Right cardiac atrium (tissue), 5 donors: ENCODE results near the gene TBX21. TPM values are rescaled to one million over a fixed set of nuclear protein-coding genes. Genes with fewer than 3 reads are reported as not detected.

Experiments used
- ATAC-seq, 2 donors: fragments of 200-7000 bp; cut with Tn5 transposase; one replicate each; pipeline versions ENCODE4 v1.8.0 to v1.9.1; 2020; ENCODE audit warnings: moderate library complexity in 2 of 2, mild to moderate bottlenecking in 1 of 2
- DNase-seq, 3 donors: peaks; one replicate each; pipeline ENCODE4 v3.0.0-alpha.2; 2020
- H3K27ac ChIP-seq: one replicate; pipeline ENCODE4 v1.5.1; 2013; ENCODE audit warnings: mild to moderate bottlenecking, low read length, control low read depth, moderate library complexity
- H3K27me3 ChIP-seq: one replicate; pipeline ENCODE4 v1.6.1; 2013; ENCODE audit not compliant: control insufficient read depth, insufficient read depth
- H3K4me1 ChIP-seq: one replicate; pipeline ENCODE4 v1.6.1; 2013; ENCODE audit warnings: low read length; ENCODE audit not compliant: control insufficient read depth, insufficient read depth
- H3K4me3 ChIP-seq: one replicate; pipeline ENCODE4 v1.5.1; 2013; ENCODE audit warnings: low read length, control low read depth
- H3K9me3 ChIP-seq: one replicate; pipeline ENCODE4 v1.6.1; 2013; ENCODE audit warnings: low read length; ENCODE audit not compliant: control insufficient read depth
- WGBS: extraction: QIAGEN DNeasy Blood & Tissue Kit; methylation state at CpG from one replicate; pipeline ENCODE4 v1.1.7; 2013; 5-methylcytosine and 5-hydroxymethylcytosine counted together
- intact Hi-C, 4 donors: fragments of 100-400 bp; cut with DNase I; formaldehyde crosslinking; loops; one replicate each; pipeline versions ENCODE4 v1.11.0 to v1.14.0; 2022 to 2023
- polyA plus RNA-seq: library from polyadenylated mRNA; stranded (reverse); fragments of 200-250 nt; gene quantifications from one replicate; pipeline ENCODE4 v1.2.3, GENCODE V29; 2013
- total RNA-seq, 4 donors: library from RNA; stranded (reverse); fragmentation: NEBNext Ultra II Directional; extraction: Animal tissue kit (Norgen Biotek cat#: 25700); gene quantifications; one replicate each; pipeline ENCODE4 v1.2.1, GENCODE V29; 2021
- donor health status: healthy with polysubstance abuse.
- donor health status: DM: no; HTN: yes; CAD: no.
- donor health status: DM: no; HTN: no; CAD: no.
- donor health status: DM: no; HTN: yes; CAD: no; lungs with severe emphysema.
- donor health status: DM: yes; HTN: yes; CAD: no.

The TBX21 gene
- total and polyA plus RNA-seq, 5 donors: 0.14 to 0.60 (median 0.26) TPM; not detected in 1

GRCh38 chr17:47791025-47791424 lies 58.0 kb downstream of the TBX21 start:
- no peak for DNase-seq
- no peak overlapping the region for H3K4me3 ChIP-seq
- intact Hi-C loops: loop anchor here in 2 of 4 donors (10.0 kb wide), 2 partner anchors 86 to 126 kb away; no protein-coding TSS in a partner anchor
- H3K27me3 ChIP-seq: no peaks in the 10 kb centered on the region
- 43% methylated on average over 3 of the region's 3 CpGs for whole genome bisulfite sequencing
- no peaks in the 10 kb centered on the region for H3K9me3 ChIP-seq
- ATAC-seq: no peak
- H3K4me1 ChIP-seq: no peaks in the 10 kb centered on the region
- H3K27ac ChIP-seq: no peak overlapping the region

- no peak for ATAC-seq
- no peak overlapping the region for H3K27ac ChIP-seq
- intact Hi-C loops: loop anchor here in 2 of 4 donors (10.0 kb wide), 2 partner anchors 88 to 128 kb away; no protein-coding TSS in a partner anchor
- no peaks in the 10 kb centered on the region for H3K4me1 ChIP-seq
- WGBS: 68% methylated on average over 1 of the region's 1 CpG
- H3K9me3 ChIP-seq: no peaks in the 10 kb centered on the region
- DNase-seq: no peak
- no peak overlapping the region for H3K4me3 ChIP-seq
- H3K27me3 ChIP-seq: no peaks in the 10 kb centered on the region
These were observed 59.4 kb downstream of the TBX21 start for GRCh38 chr17:47792457-47792856.

GRCh38 chr17:47792979-47793378 lies 59.9 kb downstream of the TBX21 start:
- Histone ChIP-seq H3K4me3 (no peak overlapping the region), H3K9me3 (no peaks in the 10 kb centered on the region), H3K27me3 (no peaks in the 10 kb centered on the region), H3K27ac (no peak overlapping the region), H3K4me1 (no peaks in the 10 kb centered on the region)
- ATAC-seq (no peak), DNase-seq (no peak)
- WGBS: 63% methylated on average over 6 of the region's 6 CpGs
- intact Hi-C loops: loop anchor here in 2 of 4 donors (10.0 kb wide), 2 partner anchors 88 to 128 kb away; no protein-coding TSS in a partner anchor

Other genes with a start within 250 kb of the TBX21 start
- 10 to 100 TPM; 88.9 to 97.6 (median 91.8) TPM for gene NPEPPS, start 202.1 kb upstream of the TBX21 start, total RNA-seq
- 37.8 TPM for gene NPEPPS, start 202.1 kb upstream of the TBX21 start, polyA plus RNA-seq
- 100 to 1,000 TPM; 134 to 175 (median 167) TPM for gene KPNB1, start 83.3 kb upstream of the TBX21 start, total RNA-seq
- 50.0 TPM for gene KPNB1, start 83.3 kb upstream of the TBX21 start, polyA plus RNA-seq
- 10 to 100 TPM; 17.5 to 25.2 (median 21.0) TPM for gene TBKBP1, start 39.1 kb upstream of the TBX21 start, total RNA-seq
- gene TBKBP1, start 39.1 kb upstream of the TBX21 start, polyA plus RNA-seq: 27.0 TPM
- gene OSBPL7, start 88.6 kb downstream of the TBX21 start, total RNA-seq: 10 to 100 TPM in 1 of 4 donors, 1 to 10 TPM in 3; 6.4 to 11.1 (median 8.5) TPM
- 5.3 TPM for gene OSBPL7, start 88.6 kb downstream of the TBX21 start, polyA plus RNA-seq
- gene MRPL10, start 98.3 kb downstream of the TBX21 start, total RNA-seq: 10 to 100 TPM; 37.7 to 52.3 (median 46.6) TPM
- 48.0 TPM for gene MRPL10, start 98.3 kb downstream of the TBX21 start, polyA plus RNA-seq
- gene LRRC46, start 98.4 kb downstream of the TBX21 start, total RNA-seq: under 1 TPM in 3 of 4 donors, not detected in 1; 0.38 to 0.48 (median 0.43) TPM
- gene LRRC46, start 98.4 kb downstream of the TBX21 start, polyA plus RNA-seq: 0.29 TPM
- 10 to 100 TPM; 36.6 to 51.8 (median 40.9) TPM for gene SCRN2, start 108.0 kb downstream of the TBX21 start, total RNA-seq
- gene SCRN2, start 108.0 kb downstream of the TBX21 start, polyA plus RNA-seq: 62.3 TPM
- gene SP6, start 117.9 kb downstream of the TBX21 start, total RNA-seq: 1 to 10 TPM in 1 of 4 donors, under 1 TPM in 3; 0.29 to 3.6 (median 0.41) TPM
- gene SP6, start 117.9 kb downstream of the TBX21 start, polyA plus RNA-seq: 0.34 TPM
- gene SP2, start 163.0 kb downstream of the TBX21 start, total RNA-seq: 10 to 100 TPM; 15.8 to 20.6 (median 17.9) TPM
- 11.4 TPM for gene SP2, start 163.0 kb downstream of the TBX21 start, polyA plus RNA-seq
- 10 to 100 TPM; 23.9 to 29.9 (median 26.0) TPM for gene PNPO, start 208.3 kb downstream of the TBX21 start, total RNA-seq
- gene PNPO, start 208.3 kb downstream of the TBX21 start, polyA plus RNA-seq: 16.1 TPM
- not detected for gene PRR15L, start 224.6 kb downstream of the TBX21 start, total RNA-seq
- gene PRR15L, start 224.6 kb downstream of the TBX21 start, polyA plus RNA-seq: not detected
- gene CDK5RAP3, start 237.9 kb downstream of the TBX21 start, total RNA-seq: 10 to 100 TPM; 56.8 to 66.8 (median 64.9) TPM
- 54.3 TPM for gene CDK5RAP3, start 237.9 kb downstream of the TBX21 start, polyA plus RNA-seq